GM23338 (cell line): Measurements from ENCODE around the gene MINDY4. TPM values are rescaled to one million over a fixed set of nuclear protein-coding genes. Genes with fewer than 3 reads are reported as not detected.
A peak's percentile ranks its signal among the peaks of the same experiment; 100 is the strongest.

Source experiments
- ATAC-seq: fragments of 200-7000 bp; cut with Tn5 transposase; 3 replicates; pipeline ENCODE4 v1.9.1; 2020
- DNase-seq: peaks from one replicate; pipeline ENCODE4 v3.0.0-alpha.2; 2015; ENCODE audit warnings: low spot score
- H2AFZ ChIP-seq: fragments of 200-600 bp; sonication (generic); 2 replicates; pipeline ENCODE4 v1.8.0; 2016; ENCODE audit warnings: antibody characterized with exemption, mild to moderate bottlenecking, moderate library complexity
- H3F3A ChIP-seq: fragments of 200-600 bp; sonication (generic); replicated peaks from 2 replicates; pipeline ENCODE4 v1.8.0; 2017; ENCODE audit warnings: antibody characterized with exemption, mixed run types, low read depth
- H3K27ac ChIP-seq: fragments of 200-600 bp; sonication (generic); 2 replicates; pipeline ENCODE4 v1.6.1; 2016; ENCODE audit warnings: low read depth
- H3K27me3 ChIP-seq: fragments of 200-600 bp; sonication (generic); 2 replicates; pipeline ENCODE4 v1.8.0; 2016; ENCODE audit warnings: mild to moderate bottlenecking, mixed run types, moderate library complexity; ENCODE audit not compliant: insufficient read depth
- H3K36me3 ChIP-seq: fragments of 200-600 bp; sonication (generic); 2 replicates; pipeline ENCODE4 v1.8.0; 2016; ENCODE audit warnings: mild to moderate bottlenecking; ENCODE audit not compliant: insufficient read depth
- H3K4me1 ChIP-seq: fragments of 200-600 bp; sonication (generic); 2 replicates; pipeline ENCODE4 v1.8.0; 2016; ENCODE audit warnings: mild to moderate bottlenecking, moderate library complexity; ENCODE audit not compliant: insufficient read depth
- H3K4me2 ChIP-seq: fragments of 200-600 bp; sonication (generic); 2 replicates; pipeline ENCODE4 v1.7.1; 2017; ENCODE audit warnings: mixed run types
- H3K4me3 ChIP-seq: fragments of 200-600 bp; sonication (generic); 2 replicates; pipeline ENCODE4 v1.6.1; 2016; ENCODE audit warnings: mixed run types
- H3K79me2 ChIP-seq: fragments of 200-600 bp; sonication (generic); replicated peaks from 2 replicates; pipeline ENCODE4 v1.8.0; 2017; ENCODE audit warnings: mild to moderate bottlenecking; ENCODE audit not compliant: insufficient read depth
- H3K9me2 ChIP-seq: fragments of 200-600 bp; sonication (generic); 2 replicates; pipeline ENCODE4 v1.8.0; 2017; ENCODE audit not compliant: insufficient read depth
- H4K20me1 ChIP-seq: fragments of 200-600 bp; sonication (generic); replicated peaks from 2 replicates; pipeline ENCODE4 v1.8.0; 2017; ENCODE audit warnings: mild to moderate bottlenecking; ENCODE audit not compliant: insufficient read depth
- H3K27ac Mint-ChIP-seq: 2 replicates; pipeline ENCODE4 v1.8.0; 2020; ENCODE audit warnings: inconsistent platforms, mild to moderate bottlenecking, moderate library complexity, mixed read lengths
- H3K27me3 Mint-ChIP-seq: 3 replicates; pipeline ENCODE4 v1.8.0; 2022; ENCODE audit warnings: low read depth, mild to moderate bottlenecking, moderate library complexity, mixed read lengths, inconsistent platforms; ENCODE audit not compliant: insufficient read depth, poor library complexity
- H3K36me3 Mint-ChIP-seq: 3 replicates; pipeline ENCODE4 v1.8.0; 2021; ENCODE audit warnings: low read depth, mild to moderate bottlenecking, inconsistent platforms, moderate library complexity, mixed read lengths
- H3K4me1 Mint-ChIP-seq: 3 replicates; pipeline ENCODE4 v1.8.0; 2020; ENCODE audit warnings: mild to moderate bottlenecking, inconsistent platforms, mixed read lengths
- H3K4me3 Mint-ChIP-seq: 3 replicates; pipeline ENCODE4 v1.8.0; 2021; ENCODE audit warnings: moderate library complexity, mild to moderate bottlenecking, inconsistent platforms, mixed read lengths
- H3K9me3 Mint-ChIP-seq: 3 replicates; pipeline ENCODE4 v1.8.0; 2020; ENCODE audit warnings: moderate library complexity, mild to moderate bottlenecking, inconsistent platforms, mixed read lengths
- CREB1 ChIP-seq: fragments of 250-450 bp; sonication (Bioruptor Pico); IDR thresholded peaks from 2 replicates; pipeline ENCODE4 v1.5.0; 2020; ENCODE audit warnings: low read depth, mild to moderate bottlenecking, moderate library complexity
- CTCF ChIP-seq, 2 experiments: fragments of 200-600 bp in 1 of 2; sonication (generic) in 1 of 2; conservative IDR thresholded peaks; 2 replicates each; pipeline versions ENCODE4 v1.5.1 to v1.6.1; 2016 to 2017; ENCODE audit warnings: antibody characterized with exemption in 2 of 2, low read depth in 2 of 2, mild to moderate bottlenecking in 2 of 2, moderate library complexity in 1 of 2
- ETS1 ChIP-seq: IDR thresholded peaks from 2 replicates; pipeline ENCODE4 v1.6.1; 2016; ENCODE audit warnings: antibody characterized with exemption
- EZH2 ChIP-seq: fragments of 200-600 bp; sonication (generic); IDR thresholded peaks from one replicate; pipeline ENCODE4 v1.8.0; 2017; ENCODE audit warnings: antibody characterized with exemption, mild to moderate bottlenecking, low read depth; ENCODE audit not compliant: unreplicated experiment
- EZH2phosphoT487 ChIP-seq: fragments of 200-600 bp; sonication (generic); IDR thresholded peaks from one replicate; pipeline ENCODE4 v1.8.1; 2018; ENCODE audit warnings: antibody characterized with exemption; ENCODE audit not compliant: unreplicated experiment
- JUNB ChIP-seq: IDR thresholded peaks from one replicate; pipeline ENCODE4 v1.6.1; 2016; ENCODE audit warnings: antibody characterized with exemption; ENCODE audit not compliant: unreplicated experiment
- NANOG ChIP-seq: IDR thresholded peaks from 2 replicates; pipeline ENCODE4 v1.6.1; 2016; ENCODE audit warnings: antibody characterized with exemption, borderline replicate concordance
- POLR2AphosphoS5 ChIP-seq: IDR thresholded peaks from 2 replicates; pipeline ENCODE4 v1.6.1; 2016; ENCODE audit warnings: antibody characterized with exemption, low read depth
- REST ChIP-seq: IDR thresholded peaks from one replicate; pipeline ENCODE4 v1.6.1; 2018; ENCODE audit warnings: antibody characterized with exemption; ENCODE audit not compliant: unreplicated experiment
- STAT1 ChIP-seq: IDR thresholded peaks from one replicate; pipeline ENCODE4 v1.6.1; 2016; ENCODE audit warnings: antibody characterized with exemption; ENCODE audit not compliant: unreplicated experiment
- ZNF114 ChIP-seq: fragments of 250-450 bp; sonication (Bioruptor Pico); IDR thresholded peaks from 2 replicates; pipeline ENCODE4 v1.5.0; 2020; ENCODE audit warnings: mild to moderate bottlenecking, moderate library complexity
- ZNF331 ChIP-seq: fragments of 250-450 bp; sonication (Bioruptor Pico); IDR thresholded peaks from 2 replicates; pipeline ENCODE4 v1.5.0; 2020; ENCODE audit warnings: low read depth, mild to moderate bottlenecking, moderate library complexity
- ZNF462 ChIP-seq: fragments of 250-450 bp; sonication (Bioruptor Pico); IDR thresholded peaks from 2 replicates; pipeline ENCODE4 v1.5.0; 2020; ENCODE audit warnings: mild to moderate bottlenecking, moderate library complexity
- polyA plus RNA-seq: library from polyadenylated mRNA; unstranded; fragments of >200 nt; fragmentation: Nextera tagmentation; extraction: Ambion mirVana; gene quantifications from 2 replicates; pipeline ENCODE4 v1.2.1, GENCODE V29; 2016
- total RNA-seq: library from RNA; depleted of rRNA; stranded (reverse); fragments of >200 nt; shearing (Covaris generic); gene quantifications from 2 replicates; pipeline ENCODE4 v1.2.3, GENCODE V29; 2014

Gene MINDY4
- total and polyA plus RNA-seq, 2 experiments from 2014 or later: 1.7 to 4.4 TPM

GRCh38 chr7:30879139-30880124 is 108.2 kb downstream of the MINDY4 start:
- Histone ChIP-seq H4K20me1 (no peaks in the 10 kb centered on the region), H3K4me3 (no peak overlapping the region), H3K4me1 (peaks cover 22% of the 10 kb centered on the region), H3K36me3 (no peaks in the 10 kb centered on the region), H3F3A (no peaks in the 10 kb centered on the region), H3K79me2 (no peaks in the 10 kb centered on the region), H3K27ac (no peak overlapping the region), H2AFZ (no peak overlapping the region), H3K4me2 (peak overlapping the region; percentile 35), H3K27me3 (no peaks in the 10 kb centered on the region), H3K9me2 (peaks cover 6% of the 10 kb centered on the region; the same call in 1 of the 2 replicates)
- DNase-seq: peak; percentile 69
- Mint-ChIP-seq H3K27me3 (peaks cover 6% of the 10 kb centered on the region), H3K4me3 (no peak overlapping the region), H3K27ac (no peak overlapping the region), H3K9me3 (peaks cover 3% of the 10 kb centered on the region; the same call in 1 of the 3 replicates), H3K4me1 (peaks cover 47% of the 10 kb centered on the region), H3K36me3 (peaks cover 13% of the 10 kb centered on the region)
- ATAC-seq: peak; percentile 82
- TF ChIP-seq CTCF (conservative IDR thresholded peaks at IDR 0.05; ENCODE audit: low read depth in 2 of 2) (no peak), ZNF462 (no peak), ZNF331 (CRISPR knock-in tag) (no peak), CREB1 (CRISPR knock-in tag) (no peak), EZH2phosphoT487 (no peak), ETS1 (no peak), ZNF114 (CRISPR knock-in tag) (no peak), POLR2AphosphoS5 (no peak), STAT1 (no peak), EZH2 (no peak), JUNB (no peak), NANOG (no peak), REST (no peak)
